ENCODE results near the gene E2F2.
A peak's percentile ranks its signal among the peaks of the same experiment; 100 is the strongest.

Gene E2F2

GRCh38 chr1:23568608-23569383, 37.8 kb upstream of the E2F2 start:
- peak overlapping the region; percentile 82 for H3K9ac ChIP-seq (ENCODE audit: low read depth, low read length)
- H3K27me3 ChIP-seq (ENCODE audit: control insufficient read depth, insufficient read depth, low read length) = no peaks in the 10 kb centered on the region
- no peaks in the 10 kb centered on the region for H3K36me3 ChIP-seq (ENCODE audit: insufficient read depth, low read length)
- peak overlapping the region; percentile 74 for H3K4me2 ChIP-seq (ENCODE audit: low read length)
- H3K9me3 ChIP-seq (replicated peaks; ENCODE audit: low read length) = no peaks in the 10 kb centered on the region
- peak overlapping the region; percentile 55 for H3K4me3 ChIP-seq (ENCODE audit: low read length)
- H3K4me1 ChIP-seq (ENCODE audit: control insufficient read depth, insufficient read depth, low read length) = peaks cover 27% of the 10 kb centered on the region

- peak overlapping the region; percentile 82 for H3K9ac ChIP-seq (ENCODE audit: low read depth, low read length)
- H3K4me3 ChIP-seq (ENCODE audit: low read length) = peak overlapping the region; percentile 55
- no peaks in the 10 kb centered on the region for H3K27me3 ChIP-seq (ENCODE audit: control insufficient read depth, insufficient read depth, low read length)
- peak overlapping the region; percentile 74 for H3K4me2 ChIP-seq (ENCODE audit: low read length)
- H3K4me1 ChIP-seq (ENCODE audit: control insufficient read depth, insufficient read depth, low read length) = peaks cover 34% of the 10 kb centered on the region
- no peaks in the 10 kb centered on the region for H3K9me3 ChIP-seq (replicated peaks; ENCODE audit: low read length)
- no peaks in the 10 kb centered on the region for H3K36me3 ChIP-seq (ENCODE audit: insufficient read depth, low read length)
Observed at GRCh38 chr1:23567996-23568607, 37.1 kb upstream of the E2F2 start.

GRCh38 chr1:23567629-23567995, 36.6 kb upstream of the E2F2 start:
- Histone ChIP-seq H3K4me1 (ENCODE audit: control insufficient read depth, insufficient read depth, low read length) (peaks cover 38% of the 10 kb centered on the region), H3K9me3 (replicated peaks; ENCODE audit: low read length) (no peaks in the 10 kb centered on the region), H3K4me3 (ENCODE audit: low read length) (peak overlapping the region; percentile 55), H3K27me3 (ENCODE audit: control insufficient read depth, insufficient read depth, low read length) (no peaks in the 10 kb centered on the region), H3K4me2 (ENCODE audit: low read length) (peak overlapping the region; percentile 74), H3K36me3 (ENCODE audit: insufficient read depth, low read length) (no peaks in the 10 kb centered on the region), H3K9ac (ENCODE audit: low read depth, low read length) (peak overlapping the region; percentile 82)

GRCh38 chr1:23566304-23566703, 35.3 kb upstream of the E2F2 start:
- Histone ChIP-seq H3K4me3 (ENCODE audit: low read length) (no peak overlapping the region), H3K4me1 (ENCODE audit: control insufficient read depth, insufficient read depth, low read length) (peaks cover 46% of the 10 kb centered on the region), H3K27me3 (ENCODE audit: control insufficient read depth, insufficient read depth, low read length) (no peaks in the 10 kb centered on the region), H3K9me3 (replicated peaks; ENCODE audit: low read length) (no peaks in the 10 kb centered on the region), H3K9ac (ENCODE audit: low read depth, low read length) (no peak overlapping the region), H3K4me2 (ENCODE audit: low read length) (no peak overlapping the region), H3K36me3 (ENCODE audit: insufficient read depth, low read length) (no peaks in the 10 kb centered on the region)

- no peaks in the 10 kb centered on the region for H3K27me3 ChIP-seq (ENCODE audit: control insufficient read depth, insufficient read depth, low read length)
- H3K36me3 ChIP-seq (ENCODE audit: insufficient read depth, low read length) = no peaks in the 10 kb centered on the region
- peaks cover 51% of the 10 kb centered on the region for H3K4me1 ChIP-seq (ENCODE audit: control insufficient read depth, insufficient read depth, low read length)
Observed at GRCh38 chr1:23565776-23566175, 34.7 kb upstream of the E2F2 start.

GRCh38 chr1:23564529-23565122, 33.6 kb upstream of the E2F2 start:
- H3K4me3 ChIP-seq (ENCODE audit: low read length) = no peak overlapping the region
- H3K4me2 ChIP-seq (ENCODE audit: low read length) = no peak overlapping the region
- H3K27me3 ChIP-seq (ENCODE audit: control insufficient read depth, insufficient read depth, low read length) = no peaks in the 10 kb centered on the region
- H3K36me3 ChIP-seq (ENCODE audit: insufficient read depth, low read length) = no peaks in the 10 kb centered on the region
- H3K4me1 ChIP-seq (ENCODE audit: control insufficient read depth, insufficient read depth, low read length) = peaks cover 62% of the 10 kb centered on the region
- H3K9ac ChIP-seq (ENCODE audit: low read depth, low read length) = peak overlapping the region; percentile 84
- no peaks in the 10 kb centered on the region for H3K9me3 ChIP-seq (replicated peaks; ENCODE audit: low read length)

More at GRCh38 chr1:23565776-23566175, 34.7 kb upstream of the E2F2 start:
- Histone ChIP-seq H3K9me3 (replicated peaks; ENCODE audit: low read length) (no peaks in the 10 kb centered on the region), H3K9ac (ENCODE audit: low read depth, low read length) (no peak overlapping the region), H3K4me3 (ENCODE audit: low read length) (no peak overlapping the region), H3K4me2 (ENCODE audit: low read length) (no peak overlapping the region)

GRCh38 chr1:23563755-23564374, 32.8 kb upstream of the E2F2 start:
- no peak overlapping the region for H3K4me2 ChIP-seq (ENCODE audit: low read length)
- no peak overlapping the region for H3K4me3 ChIP-seq (ENCODE audit: low read length)
- H3K36me3 ChIP-seq (ENCODE audit: insufficient read depth, low read length) = peaks cover 3% of the 10 kb centered on the region
- H3K27me3 ChIP-seq (ENCODE audit: control insufficient read depth, insufficient read depth, low read length) = no peaks in the 10 kb centered on the region
- H3K4me1 ChIP-seq (ENCODE audit: control insufficient read depth, insufficient read depth, low read length) = peaks cover 58% of the 10 kb centered on the region
- H3K9ac ChIP-seq (ENCODE audit: low read depth, low read length) = peak overlapping the region; percentile 84
- H3K9me3 ChIP-seq (replicated peaks; ENCODE audit: low read length) = no peaks in the 10 kb centered on the region

GRCh38 chr1:23563003-23563402, 32.0 kb upstream of the E2F2 start:
- peak overlapping the region; percentile 57 for H3K4me2 ChIP-seq (ENCODE audit: low read length)
- H3K9ac ChIP-seq (ENCODE audit: low read depth, low read length) = peak overlapping the region; percentile 84
- H3K36me3 ChIP-seq (ENCODE audit: insufficient read depth, low read length) = peaks cover 12% of the 10 kb centered on the region
- H3K27me3 ChIP-seq (ENCODE audit: control insufficient read depth, insufficient read depth, low read length) = no peaks in the 10 kb centered on the region
- H3K9me3 ChIP-seq (replicated peaks; ENCODE audit: low read length) = no peaks in the 10 kb centered on the region
- peaks cover 50% of the 10 kb centered on the region for H3K4me1 ChIP-seq (ENCODE audit: control insufficient read depth, insufficient read depth, low read length)
- H3K4me3 ChIP-seq (ENCODE audit: low read length) = no peak overlapping the region

GRCh38 chr1:23562137-23562876, 31.3 kb upstream of the E2F2 start:
- H3K4me3 ChIP-seq (ENCODE audit: low read length) = peak overlapping the region; percentile 27
- no peaks in the 10 kb centered on the region for H3K9me3 ChIP-seq (replicated peaks; ENCODE audit: low read length)
- H3K27me3 ChIP-seq (ENCODE audit: control insufficient read depth, insufficient read depth, low read length) = no peaks in the 10 kb centered on the region
- H3K36me3 ChIP-seq (ENCODE audit: insufficient read depth, low read length) = peaks cover 18% of the 10 kb centered on the region
- H3K4me2 ChIP-seq (ENCODE audit: low read length) = peak overlapping the region; percentile 70
- H3K4me1 ChIP-seq (ENCODE audit: control insufficient read depth, insufficient read depth, low read length) = peaks cover 49% of the 10 kb centered on the region
- H3K9ac ChIP-seq (ENCODE audit: low read depth, low read length) = peak overlapping the region; percentile 99

GRCh38 chr1:23561813-23562100, 30.7 kb upstream of the E2F2 start:
- Histone ChIP-seq H3K36me3 (ENCODE audit: insufficient read depth, low read length) (peaks cover 22% of the 10 kb centered on the region), H3K4me3 (ENCODE audit: low read length) (peak overlapping the region; percentile 27), H3K27me3 (ENCODE audit: control insufficient read depth, insufficient read depth, low read length) (no peaks in the 10 kb centered on the region), H3K9me3 (replicated peaks; ENCODE audit: low read length) (no peaks in the 10 kb centered on the region), H3K4me1 (ENCODE audit: control insufficient read depth, insufficient read depth, low read length) (peaks cover 54% of the 10 kb centered on the region), H3K9ac (ENCODE audit: low read depth, low read length) (peak overlapping the region; percentile 99), H3K4me2 (ENCODE audit: low read length) (peak overlapping the region; percentile 70)

Data from skeletal muscle satellite cell (primary cell).